ENCODE results near the gene KCTD17. TPM values are rescaled to one million over a fixed set of nuclear protein-coding genes. Genes with fewer than 3 reads are reported as not detected.

KCTD17 gene
- total and polyA plus RNA-seq, 2 of the 4 experiments (the other 2 are of a cell fraction), result 28.3 to 37.3 TPM

DNA sequence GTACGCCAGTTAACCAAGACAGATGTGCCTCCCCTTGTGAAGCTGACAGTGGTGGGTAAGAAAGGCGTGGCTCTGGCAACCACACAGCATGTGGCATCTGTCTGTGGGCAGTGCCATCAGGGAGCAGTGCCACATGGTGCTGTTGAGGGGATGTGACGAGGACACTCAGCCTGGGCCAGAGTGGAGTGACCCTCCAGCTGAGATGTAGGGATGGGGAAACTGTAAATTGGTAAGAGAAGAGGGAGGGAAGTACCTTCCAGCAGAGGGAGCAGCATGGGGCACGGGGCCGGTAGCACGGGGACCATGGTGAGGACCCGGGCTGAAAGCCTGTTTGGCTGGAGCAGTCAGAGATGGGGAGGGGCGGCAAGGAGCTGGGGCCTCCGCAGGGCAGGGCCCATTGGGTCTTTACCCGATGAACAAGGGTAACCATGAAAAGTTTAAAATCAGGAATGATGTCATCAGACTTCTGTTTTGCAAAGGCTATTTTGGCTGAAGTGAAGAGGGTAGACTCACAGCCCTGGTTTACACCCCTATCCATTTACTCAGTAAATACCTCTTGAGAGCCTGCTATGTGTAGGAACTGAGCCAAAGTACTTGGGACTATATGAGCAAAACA, 47.5 kb downstream of the KCTD17 start:
- DNase-seq, result no peak
- ATAC-seq (ENCODE audit: low read depth), result no peak
- Histone ChIP-seq H3K18ac (ENCODE audit: low read depth, low read length) (no peak overlapping the region), H4K20me1 (ENCODE audit: insufficient read depth, low read length) (no peaks in the 10 kb centered on the region), H3K9me3 (ENCODE audit: control insufficient read depth, insufficient read depth, low read length) (no peaks in the 10 kb centered on the region), H3K27ac (ENCODE audit: insufficient read depth, low read length) (no peak overlapping the region), H2BK20ac (ENCODE audit: low read depth, low read length) (no peak overlapping the region), H2BK120ac (ENCODE audit: low read depth, low read length) (no peak overlapping the region), H3K79me1 (ENCODE audit: low read depth in 1 of 2, low read length in 2 of 2) (no peaks in the 10 kb centered on the region), H2BK15ac (ENCODE audit: low read depth, low read length) (no peak overlapping the region), H3K4ac (ENCODE audit: low read depth, low read length) (no peak overlapping the region), H3K36me3 (ENCODE audit: control insufficient read depth, insufficient read depth, low read length) (no peaks in the 10 kb centered on the region), H4K5ac (ENCODE audit: low read depth, low read length) (no peak overlapping the region), H2AFZ (replicated peaks; ENCODE audit: low read length, poor library complexity) (no peak overlapping the region), H2AK5ac (ENCODE audit: low read depth, low read length) (no peak overlapping the region), H4K8ac (ENCODE audit: low read depth in 2 of 2, low read length in 2 of 2) (no peak overlapping the region), H3K23ac (ENCODE audit: low read depth, low read length) (no peak overlapping the region), H3K14ac (replicated peaks; ENCODE audit: low read depth, low read length) (no peak overlapping the region), H3K4me1 (ENCODE audit: control insufficient read depth, insufficient read depth, low read length) (no peaks in the 10 kb centered on the region), H2AK9ac (replicated peaks; ENCODE audit: low read depth, low read length, poor library complexity) (no peak overlapping the region), H3K4me3 (ENCODE audit: insufficient read depth, low read depth, low read length) (no peak overlapping the region), H3K9me1 (ENCODE audit: insufficient read depth, low read length) (no peaks in the 10 kb centered on the region), H3K9ac (ENCODE audit: low read depth, low read length) (no peak overlapping the region), H3K56ac (ENCODE audit: extremely low read depth, insufficient read depth, low read length) (no peak overlapping the region), H3K27me3 (ENCODE audit: control insufficient read depth, insufficient read depth, low read length) (peaks cover 83% of the 10 kb centered on the region), H3K4me2 (ENCODE audit: low read depth, low read length) (no peak overlapping the region), H4K91ac (ENCODE audit: insufficient read depth, low read depth, low read length) (no peak overlapping the region), H2BK5ac (ENCODE audit: low read depth, low read length, poor library complexity, severe bottlenecking) (no peak overlapping the region)
- 63% methylated on average over 5 of the region's 10 CpGs; no CpG with 5 or more reads in 1 of the 2 experiments for WGBS, 2 experiments (ENCODE audit: extremely low coverage in 2 of 2, insufficient read length in 1 of 2)
- intact Hi-C loops (cut with micrococcal nuclease) (no loop called here), in situ Hi-C loops (cut with MboI; ENCODE audit: low sequenced_read_pairs) (no loop called here), dilution Hi-C loops (cut with HindIII; ENCODE audit: low sequenced_read_pairs, unreplicated experiment) (no loop called here)
- no peak for TF ChIP-seq MAZ (IDR thresholded peaks at IDR 0.05; ENCODE audit: borderline replicate concordance, low read depth, low read length)
- TF ChIP-seq, protein P1, sequence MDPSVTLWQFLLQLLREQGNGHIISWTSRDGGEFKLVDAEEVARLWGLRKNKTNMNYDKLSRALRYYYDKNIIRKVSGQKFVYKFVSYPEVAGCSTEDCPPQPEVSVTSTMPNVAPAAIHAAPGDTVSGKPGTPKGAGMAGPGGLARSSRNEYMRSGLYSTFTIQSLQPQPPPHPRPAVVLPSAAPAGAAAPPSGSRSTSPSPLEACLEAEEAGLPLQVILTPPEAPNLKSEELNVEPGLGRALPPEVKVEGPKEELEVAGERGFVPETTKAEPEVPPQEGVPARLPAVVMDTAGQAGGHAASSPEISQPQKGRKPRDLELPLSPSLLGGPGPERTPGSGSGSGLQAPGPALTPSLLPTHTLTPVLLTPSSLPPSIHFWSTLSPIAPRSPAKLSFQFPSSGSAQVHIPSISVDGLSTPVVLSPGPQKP (IDR thresholded peaks at IDR 0.05; ENCODE audit: borderline replicate concordance, low read depth, low read length), result no peak
- no peak for TF ChIP-seq MAFK (IDR thresholded peaks at IDR 0.05; ENCODE audit: low read depth, low read length)
- no peak for TF ChIP-seq RCOR1 (IDR thresholded peaks at IDR 0.05; ENCODE audit: insufficient replicate concordance, low read length)
- CTCF ChIA-PET, result interaction anchor here (0.6 kb wide), 1 partner anchor 1695 kb away, joined by 3 read pairs; no protein-coding TSS in a partner anchor
- no TSS peak for BruUV-seq (replicated peaks)
- POLR2A ChIA-PET (ENCODE audit: unreplicated experiment), result no interaction called here

Data from IMR-90 (cell line).